PC-9 (cell line): Measurements from ENCODE around the gene FAM200B. TPM values are rescaled to one million over a fixed set of nuclear protein-coding genes. Genes with fewer than 3 reads are reported as not detected.

Experiments
- BruUV-seq: library from RNA; stranded (reverse); fragments of 400-500 nt; replicated peaks from 2 replicates; lab custom pipeline; 2021; lab: Mats Ljungman, UMichigan
- CTCF ChIA-PET: fragments of 300-600 bp; sonication (Branson Sonifier 250); formaldehyde crosslinking; loops from one replicate; lab custom pipeline; 2022; ENCODE audit warnings: antibody characterized with exemption; lab: Charles Lee
- POLR2A ChIA-PET: fragments of 300-600 bp; sonication (Branson Sonifier 250); formaldehyde crosslinking; loops from one replicate; lab custom pipeline; 2022; ENCODE audit warnings: antibody characterized with exemption; ENCODE audit not compliant: unreplicated experiment; lab: Charles Lee
- DNase-seq, 2 experiments: peaks; one replicate each; pipeline versions ENCODE4 v3.0.0 to v3.0.0-alpha.2; 2015 to 2022; ENCODE audit warnings: mixed read lengths in 1 of 2
- H2AFZ ChIP-seq: fragments of 200-600 bp; sonication (generic); 2 replicates; pipeline ENCODE4 v1.8.1; 2017; ENCODE audit warnings: antibody characterized with exemption
- H3F3A ChIP-seq: fragments of 200-600 bp; sonication (generic); 2 replicates; pipeline ENCODE4 v1.8.1; 2017; ENCODE audit warnings: antibody characterized with exemption, mild to moderate bottlenecking, low read depth; ENCODE audit not compliant: insufficient read depth
- H3K27ac ChIP-seq: fragments of 200-600 bp; sonication (generic); 2 replicates; pipeline ENCODE4 v1.6.1; 2016; ENCODE audit warnings: mixed run types
- H3K27me3 ChIP-seq: fragments of 200-600 bp; sonication (generic); 2 replicates; pipeline ENCODE4 v1.6.1; 2016; ENCODE audit warnings: low read depth, mixed run types; ENCODE audit not compliant: insufficient read depth
- H3K36me3 ChIP-seq: fragments of 200-600 bp; sonication (generic); 2 replicates; pipeline ENCODE4 v1.6.1; 2016; ENCODE audit warnings: low read depth, mixed run types
- H3K4me1 ChIP-seq: fragments of 200-600 bp; sonication (generic); replicated peaks from 2 replicates; pipeline ENCODE4 v1.6.1; 2016; ENCODE audit warnings: mixed run types; ENCODE audit not compliant: insufficient read depth
- H3K4me2 ChIP-seq: fragments of 200-600 bp; sonication (generic); 2 replicates; pipeline ENCODE4 v1.6.1; 2017; ENCODE audit warnings: mixed run types
- H3K4me3 ChIP-seq: fragments of 200-600 bp; sonication (generic); 2 replicates; pipeline ENCODE4 v1.6.1; 2016; ENCODE audit warnings: mixed run types
- H3K79me2 ChIP-seq: fragments of 200-600 bp; sonication (generic); 2 replicates; pipeline ENCODE4 v1.6.1; 2017; ENCODE audit warnings: low read depth, mixed run types
- H3K9me2 ChIP-seq: fragments of 200-600 bp; sonication (generic); 2 replicates; pipeline ENCODE4 v1.8.1; 2017; ENCODE audit warnings: mild to moderate bottlenecking; ENCODE audit not compliant: insufficient read depth
- H3K9me3 ChIP-seq: fragments of 200-600 bp; sonication (generic); 2 replicates; pipeline ENCODE4 v1.8.1; 2016; ENCODE audit warnings: low read depth; ENCODE audit not compliant: insufficient read depth
- H4K20me1 ChIP-seq: fragments of 200-600 bp; sonication (generic); 2 replicates; pipeline ENCODE4 v1.8.1; 2017; ENCODE audit not compliant: insufficient read depth
- EZH2 ChIP-seq: fragments of 200-600 bp; sonication (generic); IDR thresholded peaks from 2 replicates; pipeline ENCODE4 v1.8.0; 2017; ENCODE audit warnings: antibody characterized with exemption, low read depth
- intact Hi-C: fragments of 100-400 bp; cut with micrococcal nuclease; formaldehyde crosslinking; loops from one replicate; pipeline ENCODE4 v1.10.0; 2022; ENCODE audit not compliant: unreplicated experiment
- total RNA-seq: library from RNA; stranded (reverse); gene quantifications from 2 replicates; pipeline ENCODE4 v1.2.3, GENCODE V29; 2021
- TF ChIP-seq, protein P1 (sequence below): fragments of 200-600 bp; sonication (generic); conservative IDR thresholded peaks from 2 replicates; pipeline ENCODE4 v1.6.1; 2017; ENCODE audit warnings: mixed run types, antibody characterized with exemption, mild to moderate bottlenecking, moderate library complexity

The FAM200B gene
- total RNA-seq, 1 experiment from 2014 or later, result 32.4 TPM

GRCh38 chr4:15694431-15694830, 12.8 kb downstream of the FAM200B start:
- Histone ChIP-seq H2AFZ (no peak overlapping the region), H3F3A (peaks cover 31% of the 10 kb centered on the region), H3K4me2 (peak overlapping the region; percentile 32), H3K36me3 (no peaks in the 10 kb centered on the region), H3K9me3 (no peaks in the 10 kb centered on the region; the same call in 1 of the 2 replicates), H3K27me3 (no peaks in the 10 kb centered on the region), H3K9me2 (no peaks in the 10 kb centered on the region), H3K27ac (peak overlapping the region; percentile 65), H3K4me1 (peaks cover 42% of the 10 kb centered on the region), H4K20me1 (no peaks in the 10 kb centered on the region), H3K4me3 (no peak overlapping the region), H3K79me2 (no peaks in the 10 kb centered on the region)
- ChIA-PET POLR2A (interaction anchor here (0.6 to 0.7 kb wide), 2 partner anchors 29 to 227 kb away, joined by 7 to 18 read pairs; no protein-coding TSS in a partner anchor), CTCF (no interaction called here)
- no peak for TF ChIP-seq EZH2
- TF ChIP-seq, protein P1, sequence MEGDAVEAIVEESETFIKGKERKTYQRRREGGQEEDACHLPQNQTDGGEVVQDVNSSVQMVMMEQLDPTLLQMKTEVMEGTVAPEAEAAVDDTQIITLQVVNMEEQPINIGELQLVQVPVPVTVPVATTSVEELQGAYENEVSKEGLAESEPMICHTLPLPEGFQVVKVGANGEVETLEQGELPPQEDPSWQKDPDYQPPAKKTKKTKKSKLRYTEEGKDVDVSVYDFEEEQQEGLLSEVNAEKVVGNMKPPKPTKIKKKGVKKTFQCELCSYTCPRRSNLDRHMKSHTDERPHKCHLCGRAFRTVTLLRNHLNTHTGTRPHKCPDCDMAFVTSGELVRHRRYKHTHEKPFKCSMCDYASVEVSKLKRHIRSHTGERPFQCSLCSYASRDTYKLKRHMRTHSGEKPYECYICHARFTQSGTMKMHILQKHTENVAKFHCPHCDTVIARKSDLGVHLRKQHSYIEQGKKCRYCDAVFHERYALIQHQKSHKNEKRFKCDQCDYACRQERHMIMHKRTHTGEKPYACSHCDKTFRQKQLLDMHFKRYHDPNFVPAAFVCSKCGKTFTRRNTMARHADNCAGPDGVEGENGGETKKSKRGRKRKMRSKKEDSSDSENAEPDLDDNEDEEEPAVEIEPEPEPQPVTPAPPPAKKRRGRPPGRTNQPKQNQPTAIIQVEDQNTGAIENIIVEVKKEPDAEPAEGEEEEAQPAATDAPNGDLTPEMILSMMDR, result no peak
- BruUV-seq, result no TSS peak
- intact Hi-C loops, result loop anchor here (1.0 to 5.0 kb wide), 4 partner anchors 13 to 446 kb away; partner anchors contain the start of gene FAM200B
- peak in 1 of 2 experiments; percentile 80 for DNase-seq

DNA sequence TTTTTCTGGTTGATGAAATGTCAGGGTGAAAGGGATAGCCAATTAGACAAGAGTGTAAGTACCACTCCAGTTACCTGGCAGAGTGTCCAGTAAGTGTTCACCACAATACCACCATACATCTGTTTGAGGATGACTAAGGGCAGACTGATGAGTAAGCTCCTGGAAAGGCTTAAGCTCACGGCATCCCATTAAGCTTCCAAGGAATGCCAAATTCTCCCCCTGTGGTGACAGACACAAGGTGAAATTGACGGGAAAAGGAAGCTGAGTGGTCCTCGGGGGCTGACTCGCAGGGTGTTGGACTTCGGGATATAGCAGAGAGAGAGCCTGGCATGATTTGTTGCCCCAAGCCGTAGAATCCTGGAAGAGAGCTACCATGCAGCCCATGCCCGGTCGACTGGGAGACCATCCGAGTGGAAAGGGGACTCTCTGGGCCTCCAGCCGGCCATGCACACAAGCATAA, 13.6 kb downstream of the FAM200B start:
- Histone ChIP-seq H2AFZ (no peak overlapping the region), H3K36me3 (no peaks in the 10 kb centered on the region), H3F3A (peaks cover 23% of the 10 kb centered on the region), H3K4me2 (peak overlapping the region; percentile 32; the same call in 1 of the 2 replicates), H3K79me2 (no peaks in the 10 kb centered on the region), H4K20me1 (no peaks in the 10 kb centered on the region), H3K27me3 (no peaks in the 10 kb centered on the region), H3K4me1 (peaks cover 34% of the 10 kb centered on the region), H3K9me2 (no peaks in the 10 kb centered on the region), H3K27ac (peak overlapping the region; percentile 65), H3K9me3 (no peaks in the 10 kb centered on the region; the same call in 1 of the 2 replicates), H3K4me3 (no peak overlapping the region)
- BruUV-seq, result TSS peak; percentile 38
- POLR2A ChIA-PET, result interaction anchor here (0.5 to 0.6 kb wide), 4 partner anchors 14 to 85 kb away, joined by 3 to 9 read pairs (median 8); no protein-coding TSS in a partner anchor
- no peak for TF ChIP-seq EZH2
- TF ChIP-seq, protein P1, result no peak
- DNase-seq, result peak; percentile 41 to 71
- intact Hi-C loops, result loop anchor here (2.0 kb wide), 1 partner anchor 446 kb away; no protein-coding TSS in a partner anchor
- CTCF ChIA-PET, result no interaction called here

GRCh38 chr4:15695729-15696128, 14.1 kb downstream of the FAM200B start:
- no peaks in the 10 kb centered on the region for H3K79me2 ChIP-seq
- H3F3A ChIP-seq, result peaks cover 22% of the 10 kb centered on the region
- ChIA-PET POLR2A (interaction anchor here (0.6 kb wide), 3 partner anchors 15 to 30 kb away, joined by 3 to 9 read pairs (median 8); no protein-coding TSS in a partner anchor), CTCF (no interaction called here)
- no TSS peak for BruUV-seq
- no peak overlapping the region for H3K4me2 ChIP-seq
- H2AFZ ChIP-seq, result no peak overlapping the region
- H3K4me1 ChIP-seq, result peaks cover 29% of the 10 kb centered on the region
- no peaks in the 10 kb centered on the region for H3K27me3 ChIP-seq
- H3K9me3 ChIP-seq, result no peaks in the 10 kb centered on the region; the same call in 1 of the 2 replicates
- H4K20me1 ChIP-seq, result no peaks in the 10 kb centered on the region
- no peak overlapping the region for H3K27ac ChIP-seq
- H3K4me3 ChIP-seq, result no peak overlapping the region
- no peaks in the 10 kb centered on the region for H3K36me3 ChIP-seq
- DNase-seq, result no peak
- H3K9me2 ChIP-seq, result no peaks in the 10 kb centered on the region
- intact Hi-C loops, result loop anchor here (2.0 kb wide), 1 partner anchor 445 kb away; no protein-coding TSS in a partner anchor
- TF ChIP-seq EZH2, result no peak
- TF ChIP-seq, protein P1, result no peak
